H1 (cell line): ENCODE measurements around the gene GCSAM.

ENCODE experiments used
- CEBPB ChIP-seq: IDR thresholded peaks from 2 replicates; pipeline ENCODE4 v1.6.1; 2012; ENCODE audit warnings: low read depth, low read length
- EGR1 ChIP-seq: IDR thresholded peaks from 2 replicates; pipeline ENCODE4 v1.6.1; 2011; ENCODE audit warnings: low read depth, low read length, borderline replicate concordance
- FOSL1 ChIP-seq: IDR thresholded peaks from 2 replicates; pipeline ENCODE4 v1.6.1; 2011; ENCODE audit warnings: mild to moderate bottlenecking, low read depth, low read length, moderate library complexity; ENCODE audit not compliant: insufficient read depth
- JUN ChIP-seq: IDR thresholded peaks from 2 replicates; pipeline ENCODE4 v1.6.1; 2011; ENCODE audit warnings: low read depth, mild to moderate bottlenecking, improper control_type of control experiment, low read length
- RBBP5 ChIP-seq: IDR thresholded peaks from 2 replicates; pipeline ENCODE4 v1.7.1; 2012; ENCODE audit warnings: low read depth, mild to moderate bottlenecking, inconsistent platforms, low read length, moderate library complexity, borderline replicate concordance
- SIN3A ChIP-seq, 2 experiments: IDR thresholded peaks in 1 of 2; conservative IDR thresholded peaks in 1 of 2; 2 replicates each; pipeline ENCODE4 v1.6.1; 2011 to 2012; ENCODE audit warnings: low read length in 2 of 2, improper control_type of control experiment in 1 of 2, low read depth in 1 of 2, mild to moderate bottlenecking in 1 of 2
- SP1 ChIP-seq: IDR thresholded peaks from 2 replicates; pipeline ENCODE4 v1.6.1; 2011; ENCODE audit warnings: low read depth, low read length
- TAF1 ChIP-seq: IDR thresholded peaks from 2 replicates; pipeline ENCODE4 v1.6.1; 2011; ENCODE audit warnings: mild to moderate bottlenecking, low read depth, low read length
- TBP ChIP-seq: IDR thresholded peaks from 2 replicates; pipeline ENCODE4 v1.6.1; 2011; ENCODE audit warnings: low read depth, low read length, improper control_type of control experiment
- TF ChIP-seq, protein P1 (sequence below), 3 experiments: IDR thresholded peaks; 1 replicate in 2 of 3; 2 replicates in 1 of 3; pipeline versions ENCODE4 v1.5.1 to v1.6.1; 2011; ENCODE audit warnings: low read length in 3 of 3, mild to moderate bottlenecking in 3 of 3, inconsistent platforms in 2 of 3, low read depth in 1 of 3, moderate library complexity in 1 of 3; ENCODE audit not compliant: insufficient read depth in 1 of 3; ENCODE audit errors: control extremely low read depth in 1 of 3
- TF ChIP-seq, protein P2 (sequence below): IDR thresholded peaks from 2 replicates; pipeline ENCODE4 v1.6.1; 2012; ENCODE audit warnings: inconsistent platforms

DNA sequence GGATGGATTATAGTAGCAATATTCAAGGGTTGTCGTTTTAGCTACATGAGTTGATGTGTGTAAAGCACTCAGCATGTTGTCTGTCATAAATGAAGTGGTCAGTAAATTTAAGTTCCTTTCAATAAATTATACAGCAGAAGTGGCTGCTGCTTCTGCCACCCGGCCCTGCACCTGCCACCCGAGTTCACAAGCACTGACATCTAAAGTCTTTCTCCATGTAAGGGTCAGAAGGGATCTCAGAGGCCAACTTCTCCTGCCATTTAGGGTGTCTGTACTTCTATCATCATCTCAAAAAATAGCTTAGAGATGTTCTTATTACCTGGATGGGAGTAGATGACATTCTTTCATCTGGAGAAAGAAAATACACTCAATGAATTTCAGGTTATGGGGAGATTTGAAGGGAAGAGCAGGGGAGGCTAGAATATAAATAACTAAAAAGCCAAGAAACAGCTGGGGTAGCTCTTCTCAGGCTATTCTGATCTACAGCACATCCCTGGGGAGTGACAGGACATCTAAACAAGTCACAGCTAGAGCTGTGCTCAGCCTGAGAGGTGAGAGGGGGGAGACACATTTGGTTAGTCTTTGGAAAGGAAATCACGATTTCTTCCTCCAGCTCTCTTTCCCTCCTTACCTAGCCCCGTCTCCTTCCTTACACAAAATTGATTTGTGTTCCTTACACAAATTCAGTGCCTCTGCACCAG is 8.0 kb downstream of the GCSAM start:
- no peak for TF ChIP-seq RBBP5
- no peak for TF ChIP-seq CEBPB
- TF ChIP-seq, protein P1, sequence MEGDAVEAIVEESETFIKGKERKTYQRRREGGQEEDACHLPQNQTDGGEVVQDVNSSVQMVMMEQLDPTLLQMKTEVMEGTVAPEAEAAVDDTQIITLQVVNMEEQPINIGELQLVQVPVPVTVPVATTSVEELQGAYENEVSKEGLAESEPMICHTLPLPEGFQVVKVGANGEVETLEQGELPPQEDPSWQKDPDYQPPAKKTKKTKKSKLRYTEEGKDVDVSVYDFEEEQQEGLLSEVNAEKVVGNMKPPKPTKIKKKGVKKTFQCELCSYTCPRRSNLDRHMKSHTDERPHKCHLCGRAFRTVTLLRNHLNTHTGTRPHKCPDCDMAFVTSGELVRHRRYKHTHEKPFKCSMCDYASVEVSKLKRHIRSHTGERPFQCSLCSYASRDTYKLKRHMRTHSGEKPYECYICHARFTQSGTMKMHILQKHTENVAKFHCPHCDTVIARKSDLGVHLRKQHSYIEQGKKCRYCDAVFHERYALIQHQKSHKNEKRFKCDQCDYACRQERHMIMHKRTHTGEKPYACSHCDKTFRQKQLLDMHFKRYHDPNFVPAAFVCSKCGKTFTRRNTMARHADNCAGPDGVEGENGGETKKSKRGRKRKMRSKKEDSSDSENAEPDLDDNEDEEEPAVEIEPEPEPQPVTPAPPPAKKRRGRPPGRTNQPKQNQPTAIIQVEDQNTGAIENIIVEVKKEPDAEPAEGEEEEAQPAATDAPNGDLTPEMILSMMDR (IDR thresholded peaks at IDR 0.05; ENCODE audit: control extremely low read depth in 1 of 3, insufficient read depth in 1 of 3, low read depth in 1 of 3, low read length in 3 of 3), result no peak
- no peak for TF ChIP-seq EGR1
- TF ChIP-seq SIN3A (conservative IDR thresholded peaks at IDR 0.05 in 1 of 2, IDR thresholded peaks at IDR 0.05 in 1 of 2; ENCODE audit: low read depth in 1 of 2, low read length in 2 of 2), result no peak
- TF ChIP-seq JUN, result no peak
- no peak for TF ChIP-seq TAF1
- TF ChIP-seq, protein P2, sequence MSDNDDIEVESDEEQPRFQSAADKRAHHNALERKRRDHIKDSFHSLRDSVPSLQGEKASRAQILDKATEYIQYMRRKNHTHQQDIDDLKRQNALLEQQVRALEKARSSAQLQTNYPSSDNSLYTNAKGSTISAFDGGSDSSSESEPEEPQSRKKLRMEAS, result no peak
- TF ChIP-seq FOSL1, result no peak
- TF ChIP-seq SP1, result no peak
- TF ChIP-seq TBP, result no peak
